OCI-LY7 (cell line): Measurements from ENCODE around the gene ZCCHC2.

Experiments used
- EZH2phosphoT487 ChIP-seq: fragments of 200-600 bp; sonication (generic); IDR thresholded peaks from 2 replicates; pipeline ENCODE4 v1.6.1; 2018; ENCODE audit warnings: low read depth, borderline replicate concordance, mild to moderate bottlenecking, mixed run types, antibody characterized with exemption, low read length, moderate library complexity, mixed read lengths
- TF ChIP-seq, protein P1 (sequence below): fragments of 200-600 bp; sonication (generic); conservative IDR thresholded peaks from 2 replicates; pipeline ENCODE4 v1.5.1; 2014; ENCODE audit warnings: mild to moderate bottlenecking, antibody characterized with exemption, low read length, moderate library complexity, mixed read lengths

- TF ChIP-seq, protein P1, sequence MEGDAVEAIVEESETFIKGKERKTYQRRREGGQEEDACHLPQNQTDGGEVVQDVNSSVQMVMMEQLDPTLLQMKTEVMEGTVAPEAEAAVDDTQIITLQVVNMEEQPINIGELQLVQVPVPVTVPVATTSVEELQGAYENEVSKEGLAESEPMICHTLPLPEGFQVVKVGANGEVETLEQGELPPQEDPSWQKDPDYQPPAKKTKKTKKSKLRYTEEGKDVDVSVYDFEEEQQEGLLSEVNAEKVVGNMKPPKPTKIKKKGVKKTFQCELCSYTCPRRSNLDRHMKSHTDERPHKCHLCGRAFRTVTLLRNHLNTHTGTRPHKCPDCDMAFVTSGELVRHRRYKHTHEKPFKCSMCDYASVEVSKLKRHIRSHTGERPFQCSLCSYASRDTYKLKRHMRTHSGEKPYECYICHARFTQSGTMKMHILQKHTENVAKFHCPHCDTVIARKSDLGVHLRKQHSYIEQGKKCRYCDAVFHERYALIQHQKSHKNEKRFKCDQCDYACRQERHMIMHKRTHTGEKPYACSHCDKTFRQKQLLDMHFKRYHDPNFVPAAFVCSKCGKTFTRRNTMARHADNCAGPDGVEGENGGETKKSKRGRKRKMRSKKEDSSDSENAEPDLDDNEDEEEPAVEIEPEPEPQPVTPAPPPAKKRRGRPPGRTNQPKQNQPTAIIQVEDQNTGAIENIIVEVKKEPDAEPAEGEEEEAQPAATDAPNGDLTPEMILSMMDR, result no peak
- TF ChIP-seq EZH2phosphoT487, result no peak
Observed at GRCh38 chr18:62590799-62591590, 68.2 kb downstream of the ZCCHC2 start.
